Fibroblast of skin of left quadriceps (primary cell): ENCODE results near the gene SNX2.

ENCODE experiments used
- DNase-seq, 2 experiments: peaks; one replicate each; pipeline ENCODE4 v3.0.0-alpha.2; 2013; ENCODE audit warnings: low read depth in 2 of 2

The SNX2 gene

GRCh38 chr5:122772446-122772845, 2.4 kb upstream of the SNX2 start:
- peak in 1 of 2 experiments; percentile 20 for DNase-seq

GRCh38 chr5:122773619-122774018, 1.3 kb upstream of the SNX2 start:
- no peak for DNase-seq

GRCh38 chr5:122774519-122774860, 390 bp upstream of the SNX2 start:
- no peak for DNase-seq

DNA sequence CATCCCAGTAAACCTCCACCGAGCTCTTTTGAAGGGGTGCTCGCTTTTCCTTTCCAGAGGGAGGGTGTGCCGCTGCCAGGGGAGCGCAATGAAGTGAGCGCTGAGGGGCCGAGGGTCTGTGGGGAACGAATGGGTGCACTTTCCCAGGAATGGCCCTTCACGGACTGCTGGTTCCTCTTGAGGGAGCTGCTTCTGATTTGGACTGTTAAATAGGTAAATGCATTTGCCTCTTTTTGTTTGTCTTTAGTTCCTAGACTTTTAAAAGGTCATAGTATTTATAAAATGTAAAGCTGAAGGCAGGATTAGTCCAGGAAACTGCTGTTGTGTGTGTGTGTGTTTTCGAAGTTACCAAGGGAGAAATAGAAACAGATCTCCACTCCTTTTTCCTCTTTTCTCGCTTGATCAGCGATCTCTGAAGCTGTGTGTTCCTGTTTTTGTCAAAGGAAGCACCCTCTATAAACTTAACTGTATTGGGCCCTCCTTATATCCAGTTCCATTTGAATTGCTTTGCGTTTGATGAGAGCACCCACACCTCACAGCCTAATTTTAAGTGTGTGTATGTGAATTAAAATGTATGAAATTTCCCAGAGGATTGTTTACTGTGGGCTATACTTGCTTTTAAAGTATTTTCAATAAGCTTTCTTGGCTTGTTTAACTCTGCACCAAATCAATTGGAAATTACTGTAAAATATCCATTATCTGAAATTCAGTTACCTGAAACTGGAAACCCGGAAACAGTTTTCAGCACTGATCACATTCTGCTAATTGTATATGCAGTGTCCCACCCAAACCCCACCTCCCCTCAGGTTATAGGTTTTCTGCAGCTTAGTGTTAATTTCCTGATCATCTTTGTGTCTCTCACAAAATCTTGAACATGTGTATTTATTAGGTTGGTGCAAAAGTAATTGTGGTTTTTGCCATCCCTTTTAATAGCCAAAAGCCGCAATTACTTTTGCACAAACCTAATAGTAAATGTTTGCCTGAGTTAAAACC, 966 bp downstream of the SNX2 start:
- no peak for DNase-seq

GRCh38 chr5:122778157-122778556, 3.3 kb downstream of the SNX2 start:
- no peak for DNase-seq

- no peak for DNase-seq
These were observed 4.6 kb downstream of the SNX2 start for GRCh38 chr5:122779451-122779850.

DNA sequence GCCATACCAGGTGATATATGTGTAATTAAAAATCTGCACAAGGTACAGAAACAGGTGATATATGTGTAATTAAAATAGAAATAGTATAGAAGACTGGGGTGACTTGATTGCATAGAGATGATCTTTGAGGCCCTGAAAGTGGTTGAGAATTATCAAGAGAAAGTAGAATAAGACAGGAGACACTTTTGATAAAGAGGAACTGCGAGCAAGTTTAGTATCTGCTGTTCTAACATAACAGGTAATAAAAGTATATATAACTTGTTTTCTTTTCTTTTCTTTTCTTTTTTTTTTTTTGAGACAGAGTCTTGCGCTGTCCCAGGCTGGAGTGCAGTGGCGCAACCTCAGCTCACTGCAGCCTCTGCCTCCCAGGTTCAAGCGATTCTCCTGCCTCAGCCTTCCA, 5.4 kb downstream of the SNX2 start:
- no peak for DNase-seq

DNA sequence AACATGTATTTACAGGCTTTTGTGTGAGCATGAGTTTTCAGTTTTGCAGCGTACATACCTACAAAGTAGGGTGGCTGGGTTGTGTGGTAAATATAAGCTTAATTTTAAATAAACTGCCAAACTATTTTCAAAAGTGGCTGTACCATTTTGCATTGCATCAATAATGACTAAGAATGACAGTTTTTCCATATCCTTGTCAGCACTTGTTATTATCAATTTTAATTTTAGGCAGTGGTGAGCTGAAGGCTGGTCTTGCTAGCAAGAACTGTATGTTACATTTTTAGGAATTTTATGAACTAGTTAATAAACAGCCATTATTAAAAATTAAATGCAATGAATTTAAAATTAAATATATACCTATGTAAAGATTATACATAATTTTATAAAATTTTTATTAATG, 6.6 kb downstream of the SNX2 start:
- DNase-seq: no peak

GRCh38 chr5:122785294-122785693, 10.4 kb downstream of the SNX2 start:
- no peak for DNase-seq

- no peak for DNase-seq
These were observed 13.5 kb downstream of the SNX2 start for GRCh38 chr5:122788371-122788770.

DNA sequence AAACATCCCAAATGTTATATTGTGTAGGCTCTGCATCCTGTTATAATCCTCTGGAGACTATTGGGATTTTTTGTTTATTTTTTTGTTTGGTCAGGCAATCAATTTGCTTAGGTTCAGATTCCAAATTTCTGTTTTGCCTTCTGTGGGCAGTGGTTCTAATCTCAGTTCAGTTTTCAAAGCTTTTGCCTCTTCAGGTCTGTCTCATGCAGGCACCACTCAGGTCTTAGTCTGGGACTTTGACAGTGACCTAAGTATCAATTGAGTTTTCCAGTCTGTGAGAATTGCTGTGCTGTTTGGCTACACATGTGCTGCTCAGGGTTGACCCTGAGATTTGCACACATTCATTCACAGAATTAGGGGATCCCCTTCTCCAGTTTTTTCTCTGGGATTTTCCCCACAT, 14.1 kb downstream of the SNX2 start:
- DNase-seq: no peak

DNA sequence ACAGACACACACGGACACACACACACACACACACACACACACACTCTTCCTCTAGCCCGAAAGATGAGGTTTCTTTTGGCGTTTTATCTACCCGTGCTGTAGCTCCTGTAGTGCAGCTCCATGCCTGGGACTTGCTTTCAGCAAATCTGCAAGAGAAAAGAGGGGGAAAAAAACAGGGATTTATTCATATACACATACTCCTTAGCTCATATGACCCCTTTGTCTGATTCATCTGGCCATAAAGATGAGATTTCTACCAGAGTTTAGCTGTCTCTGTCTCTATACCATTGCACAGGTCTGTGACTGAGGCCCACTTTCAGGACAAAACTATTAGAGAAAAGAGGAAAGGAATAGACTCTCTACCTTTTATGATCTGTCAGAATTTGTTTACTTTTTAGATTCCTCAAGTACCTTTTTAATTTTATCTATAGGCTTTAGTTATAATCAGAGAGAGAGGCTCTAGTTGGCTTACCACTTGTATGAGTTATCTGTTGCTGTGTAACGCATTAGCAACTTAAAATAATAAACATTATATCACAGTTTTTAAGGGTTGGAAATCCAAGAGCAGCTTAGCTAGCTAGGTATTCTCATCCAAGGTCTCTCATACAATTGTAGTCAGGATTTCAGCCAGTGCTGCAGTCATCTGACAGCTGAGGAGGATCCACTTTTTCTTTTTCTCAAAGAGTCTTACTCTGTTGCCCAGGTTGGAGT, 14.7 kb downstream of the SNX2 start:
- no peak for DNase-seq

GRCh38 chr5:122790354-122791103, 15.6 kb downstream of the SNX2 start:
- no peak for DNase-seq

- DNase-seq: peak; percentile 22 to 26
These were observed 30.6 kb downstream of the SNX2 start for GRCh38 chr5:122805481-122805880.

GRCh38 chr5:122810405-122810804, 35.5 kb downstream of the SNX2 start:
- DNase-seq: no peak

DNA sequence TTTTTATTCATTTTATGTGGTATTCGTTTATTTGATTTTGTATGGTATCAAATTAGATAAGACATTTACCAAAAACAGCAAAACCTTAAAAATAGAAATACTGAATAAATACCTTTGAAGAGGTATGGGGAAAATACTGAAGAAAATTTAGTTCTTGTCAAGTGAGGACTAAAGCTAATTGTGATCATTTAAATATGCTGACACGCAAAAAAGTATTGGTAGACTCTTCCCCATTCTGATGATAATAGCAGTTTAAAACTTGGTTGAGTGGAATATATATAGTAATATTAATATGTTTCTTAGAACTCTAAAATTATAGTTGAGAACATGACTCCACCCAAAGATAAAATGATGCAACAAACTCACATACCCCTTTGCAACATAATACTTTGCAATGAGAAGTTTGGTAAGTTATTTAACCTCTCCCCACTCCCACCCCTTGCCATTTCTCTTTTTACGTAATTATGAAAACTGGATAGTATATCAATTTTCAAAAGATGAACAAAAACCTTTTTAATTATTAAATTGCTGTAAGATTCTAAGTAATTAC, 40.4 kb downstream of the SNX2 start:
- DNase-seq: no peak

GRCh38 chr5:122816756-122817155, 41.9 kb downstream of the SNX2 start:
- no peak for DNase-seq

- DNase-seq: no peak
These were observed 57.1 kb downstream of the SNX2 start for GRCh38 chr5:122831984-122832383.

- DNase-seq: no peak
These were observed 60.8 kb downstream of the SNX2 start for GRCh38 chr5:122835681-122836080.

DNA sequence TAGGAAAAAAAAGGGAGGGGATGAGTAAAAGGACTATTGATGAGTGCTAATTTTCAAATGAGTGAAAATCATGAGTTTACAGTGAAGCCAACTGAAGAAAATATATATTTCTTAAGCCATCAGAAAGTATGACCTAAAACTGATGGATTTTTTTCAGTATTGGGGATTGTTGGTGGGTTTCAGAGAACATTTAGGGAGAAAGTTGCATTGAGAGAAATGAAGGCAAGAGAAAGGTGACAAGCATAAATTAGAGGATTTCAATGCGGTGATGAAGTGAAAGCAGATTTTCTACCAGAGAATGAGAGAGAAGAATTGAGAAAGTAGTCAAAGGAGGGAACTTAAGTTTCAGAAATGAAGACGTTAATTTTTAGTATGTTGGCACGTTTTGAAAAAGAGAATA, 62.1 kb downstream of the SNX2 start:
- DNase-seq: no peak

GRCh38 chr5:122839731-122840130, 64.9 kb downstream of the SNX2 start:
- no peak for DNase-seq

- no peak for DNase-seq
These were observed 67.2 kb downstream of the SNX2 start for GRCh38 chr5:122842016-122842580.
